ENCODE measurements around the gene FNDC10.

The FNDC10 gene

DNA sequence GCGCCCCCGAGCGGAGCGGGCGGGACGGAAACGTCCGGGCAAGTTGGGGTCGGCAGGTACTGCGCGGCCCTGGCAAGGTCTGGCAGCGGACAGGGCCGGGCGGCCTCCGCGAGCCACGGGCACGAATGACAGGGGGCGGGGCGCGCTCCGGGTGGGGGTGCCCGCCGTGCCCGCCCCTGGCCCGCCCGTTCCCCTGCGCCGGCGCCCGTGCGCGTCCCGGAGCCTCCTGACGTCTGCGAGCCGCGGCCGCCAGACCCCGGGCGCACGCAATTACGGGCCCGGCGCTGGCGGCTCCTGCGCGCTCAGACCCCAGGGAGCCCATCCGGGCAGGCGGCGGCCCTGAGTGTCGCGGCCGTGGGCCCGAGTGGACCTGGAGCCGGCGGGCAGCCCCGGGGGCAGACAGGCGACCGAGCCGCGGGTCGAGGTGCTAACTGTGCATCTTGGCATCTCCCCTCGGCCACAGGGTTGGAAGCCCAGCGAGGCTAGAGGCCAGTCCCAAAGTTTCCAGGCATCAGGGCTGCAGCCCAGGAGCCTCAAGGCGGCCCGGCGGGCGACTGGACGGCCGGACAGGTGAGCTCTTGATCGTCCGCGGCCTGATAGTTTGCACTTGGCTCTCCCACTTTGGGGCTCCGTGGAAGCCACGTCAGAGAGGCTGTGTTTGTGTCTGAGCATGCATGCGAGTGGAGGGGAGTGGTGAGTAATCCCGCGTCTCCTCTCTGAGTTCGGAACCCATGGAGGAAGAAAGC, 16.3 kb upstream of the FNDC10 start:
- DNase-seq (ENCODE audit: low spot score) = peak; percentile 38

DNA sequence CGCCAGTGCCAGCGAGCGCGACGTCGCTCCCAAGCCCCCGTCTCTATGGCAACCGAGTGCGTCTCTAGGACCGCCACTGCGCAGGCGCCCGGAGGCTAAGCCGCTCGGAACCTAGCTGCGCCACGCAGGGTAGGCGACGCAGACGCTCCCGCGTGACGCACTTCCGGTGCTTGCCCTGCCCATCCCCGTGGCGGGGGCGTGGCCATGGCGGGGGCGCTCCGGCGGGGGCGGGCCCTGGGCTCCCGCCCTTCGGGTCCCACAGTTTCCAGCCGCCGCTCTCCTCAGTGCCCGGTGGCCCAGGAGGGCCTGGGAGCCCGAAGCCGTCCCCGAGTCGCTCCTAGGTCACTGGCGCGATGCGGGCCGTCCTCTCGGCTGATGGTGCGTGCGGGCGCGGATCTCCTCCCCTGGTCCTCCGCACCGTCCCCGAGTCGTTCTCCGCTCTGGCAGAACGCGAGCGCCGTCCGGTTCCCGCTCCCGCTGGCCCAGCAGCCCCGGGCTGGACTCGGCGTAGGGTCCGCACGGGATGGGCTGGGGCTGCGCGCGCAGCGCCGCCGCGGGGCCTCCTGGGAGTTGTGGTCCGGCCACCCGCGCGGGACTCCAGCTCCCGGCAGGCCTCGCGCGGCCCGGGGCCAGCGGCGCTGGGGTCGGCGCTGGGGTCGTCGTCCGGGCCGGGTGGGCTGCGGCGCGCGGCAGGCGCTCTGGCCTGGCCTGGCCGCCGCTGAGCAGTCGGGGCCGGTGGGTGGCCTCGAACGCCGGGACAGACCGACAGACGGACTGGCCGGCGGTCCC, 15.5 kb upstream of the FNDC10 start, which contains the start of gene MIB2:
MIB2 (plus strand) TSS at position 245 of the 789 bp plus-strand sequence. CDS start 7,953 bp downstream, outside the sequence.
- DNase-seq (ENCODE audit: low spot score) = peak; percentile 98

DNA sequence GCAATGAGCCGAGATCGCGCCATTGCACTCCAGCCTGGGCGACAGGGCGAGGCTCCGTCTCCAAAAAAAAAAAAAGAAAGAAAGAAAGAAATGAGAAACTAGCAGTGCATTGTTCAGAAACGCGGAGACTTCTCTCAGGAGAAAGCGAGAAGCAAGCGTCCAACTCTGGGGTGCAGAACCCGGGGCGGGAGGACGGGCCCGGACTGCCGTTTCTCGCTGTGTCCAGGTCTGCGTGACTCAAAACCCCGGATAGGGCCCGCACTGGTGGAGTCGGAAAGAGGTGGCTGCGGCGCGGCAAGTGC, 15.0 kb upstream of the FNDC10 start:
- DNase-seq (ENCODE audit: low spot score) = no peak

DNA sequence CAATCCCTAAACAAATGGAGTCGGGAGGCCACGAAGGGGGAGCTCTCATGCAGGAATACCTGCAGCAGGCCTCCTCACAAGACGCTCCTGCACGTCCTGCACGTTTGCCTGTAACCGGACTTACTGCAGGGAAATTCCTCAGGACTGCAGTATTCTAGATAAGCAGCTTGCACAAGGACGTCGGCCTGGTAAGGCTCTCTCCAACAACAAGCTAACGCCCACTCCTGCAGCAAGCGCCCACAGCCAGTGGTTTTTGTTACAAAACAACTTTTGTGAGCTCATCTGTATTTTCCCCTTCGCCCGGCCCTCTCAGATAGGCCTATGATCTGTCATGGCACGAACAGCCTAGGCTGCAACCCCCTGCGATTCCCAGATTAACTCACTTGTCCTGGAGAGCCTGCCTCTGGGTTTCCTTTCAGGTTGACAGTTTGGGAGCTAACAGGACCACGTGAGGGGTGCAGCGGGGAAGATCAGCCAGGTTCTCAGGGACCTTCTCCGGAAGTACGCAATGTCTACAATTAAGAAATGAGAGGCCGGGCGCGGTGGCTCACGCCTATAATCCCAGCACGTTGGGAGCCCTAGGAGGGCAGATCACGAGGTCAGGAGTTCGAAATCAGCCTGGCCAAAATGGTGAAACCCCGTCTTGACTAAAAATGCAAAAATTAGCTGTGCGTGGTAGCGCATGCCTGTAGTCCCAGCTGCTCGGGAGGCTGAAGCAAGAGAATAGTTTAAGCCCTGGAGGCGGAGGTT, 14.4 kb upstream of the FNDC10 start:
- DNase-seq (ENCODE audit: low spot score) = peak; percentile 8

DNA sequence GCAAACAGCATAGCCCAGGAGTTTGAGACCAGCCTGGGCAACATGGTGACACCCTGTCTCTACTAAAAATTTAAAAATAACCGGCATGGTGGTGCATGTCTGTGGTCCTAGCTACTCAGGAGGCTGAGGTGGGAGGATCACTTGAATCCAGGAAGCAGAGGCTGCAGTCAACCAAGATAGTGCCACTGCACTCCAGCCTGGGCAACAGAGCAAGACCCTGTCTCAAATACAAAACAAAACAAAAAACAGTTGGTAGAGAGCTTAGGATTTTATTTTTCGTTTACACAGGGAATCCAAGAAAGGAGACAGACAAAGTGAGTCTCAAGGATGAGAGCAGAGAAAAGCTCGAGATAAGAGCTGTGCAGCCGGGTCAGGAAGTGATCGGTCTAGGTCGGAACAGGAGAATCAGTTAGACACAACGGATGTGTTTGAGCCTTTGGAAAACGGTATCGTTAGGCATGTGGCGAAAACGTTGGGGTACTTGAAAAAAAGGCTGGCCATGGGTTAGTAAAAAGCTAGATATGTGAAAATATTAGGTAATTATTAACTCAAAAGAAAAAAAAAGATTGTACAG, 13.7 kb upstream of the FNDC10 start:
- DNase-seq (ENCODE audit: low spot score) = no peak

DNA sequence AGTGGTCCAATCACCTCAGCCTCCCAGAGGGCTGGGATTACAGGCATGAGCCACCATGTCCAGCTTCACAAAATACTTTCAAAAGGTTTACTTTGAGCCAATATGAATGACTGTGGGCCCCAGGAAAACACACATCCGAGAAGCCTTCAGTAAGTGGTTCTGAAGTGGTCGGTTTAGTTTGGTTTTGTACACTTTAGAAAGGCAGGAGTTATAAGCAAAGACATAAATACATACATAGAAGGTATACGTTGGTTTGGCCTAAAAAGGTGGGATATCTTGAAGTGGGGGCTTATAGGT, 12.1 kb upstream of the FNDC10 start:
- DNase-seq (ENCODE audit: low spot score) = no peak

DNA sequence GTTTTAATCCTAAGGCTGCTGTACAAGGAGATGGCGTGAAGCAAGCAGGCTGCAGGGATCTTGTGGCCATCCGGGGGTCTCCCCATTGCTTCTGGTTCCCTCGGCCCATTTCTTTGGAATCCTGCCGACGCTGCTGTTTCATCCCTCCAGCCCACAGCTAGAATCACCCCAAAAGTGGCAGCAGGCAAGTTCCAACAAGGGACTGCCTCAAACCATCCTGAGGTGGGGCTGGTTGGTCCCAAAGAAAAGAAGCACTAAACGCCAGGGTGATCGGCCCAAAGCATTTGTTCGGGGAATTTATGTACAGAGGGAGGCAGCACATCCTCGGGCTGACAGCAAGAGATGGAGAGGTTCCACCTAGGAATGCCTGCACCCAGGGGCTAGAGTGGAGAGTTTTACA, 10.9 kb upstream of the FNDC10 start:
- no peak for DNase-seq (ENCODE audit: low spot score)

DNA sequence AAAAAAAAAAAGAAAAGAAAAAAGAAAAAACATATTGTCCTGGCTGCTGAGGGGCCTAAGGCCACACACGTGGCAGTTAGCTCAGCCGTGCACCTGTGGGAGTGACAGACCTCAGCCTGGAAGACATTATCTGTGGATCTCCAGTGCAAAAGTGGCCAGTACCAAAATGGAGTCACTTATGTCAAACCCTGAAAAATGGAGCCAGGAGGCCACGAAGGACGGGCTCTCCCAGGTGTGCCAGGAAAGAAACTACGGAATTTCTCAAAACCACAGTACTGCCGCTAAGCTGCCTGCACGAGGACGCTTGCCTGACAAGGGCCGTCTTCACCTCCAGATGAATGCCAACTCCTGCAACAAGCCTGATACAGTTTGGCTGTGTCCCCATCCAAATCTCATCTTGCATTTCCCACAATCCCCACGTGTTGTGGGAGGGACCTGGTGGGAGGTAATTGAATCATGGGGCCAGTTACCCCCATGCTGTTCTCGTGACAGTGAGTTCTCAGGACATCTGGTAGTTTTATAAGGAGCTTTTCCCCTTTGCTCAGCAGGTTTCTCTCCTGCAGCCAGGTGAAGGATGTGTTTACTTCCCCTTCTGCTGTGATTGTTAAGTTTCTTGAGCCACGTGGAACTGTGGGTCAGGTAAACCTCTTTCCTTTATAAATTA, 10.0 kb upstream of the FNDC10 start:
- DNase-seq (ENCODE audit: low spot score) = no peak

DNA sequence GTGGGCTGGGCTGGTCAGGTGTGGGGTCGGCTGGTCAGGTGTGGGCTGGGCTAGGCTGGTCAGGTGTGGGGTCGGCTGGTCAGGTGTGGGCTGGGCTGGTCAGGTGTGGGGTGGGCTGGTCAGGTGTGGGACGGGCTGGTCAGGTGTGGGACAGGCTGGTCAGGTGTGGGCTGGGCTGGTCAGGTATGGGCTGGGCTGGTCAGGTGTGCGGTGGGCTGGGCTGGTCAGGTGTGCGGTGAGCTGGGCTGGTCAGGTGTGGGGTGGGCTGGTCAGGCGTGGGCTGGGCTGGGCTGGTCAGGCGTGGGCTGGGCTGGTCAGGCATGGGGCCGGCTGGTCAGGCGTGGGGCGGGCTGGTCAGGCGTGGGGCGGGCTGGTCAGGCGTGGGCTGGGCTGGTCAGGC, 6.3 kb upstream of the FNDC10 start:
- DNase-seq (ENCODE audit: low spot score) = no peak

DNA sequence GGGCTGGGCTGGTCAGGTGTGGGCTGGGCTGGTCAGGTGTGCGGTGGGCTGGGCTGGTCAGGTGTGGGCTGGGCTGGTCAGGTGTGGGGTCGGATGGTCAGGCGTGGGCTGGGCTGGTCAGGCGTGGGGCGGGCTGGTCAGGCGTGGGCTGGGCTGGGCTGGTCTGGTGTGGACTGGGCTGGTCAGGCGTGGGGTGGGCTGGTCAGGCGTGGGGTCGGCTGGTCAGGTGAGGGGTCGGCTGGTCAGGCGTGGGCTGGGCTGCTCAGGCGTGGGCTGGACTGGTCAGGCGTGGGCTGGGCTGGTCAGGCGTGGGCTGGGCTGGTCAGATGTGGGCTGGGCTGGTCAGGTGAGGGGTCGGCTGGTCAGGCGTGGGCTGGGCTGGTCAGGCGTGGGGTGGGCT, 5.8 kb upstream of the FNDC10 start:
- no peak for DNase-seq (ENCODE audit: low spot score)

DNA sequence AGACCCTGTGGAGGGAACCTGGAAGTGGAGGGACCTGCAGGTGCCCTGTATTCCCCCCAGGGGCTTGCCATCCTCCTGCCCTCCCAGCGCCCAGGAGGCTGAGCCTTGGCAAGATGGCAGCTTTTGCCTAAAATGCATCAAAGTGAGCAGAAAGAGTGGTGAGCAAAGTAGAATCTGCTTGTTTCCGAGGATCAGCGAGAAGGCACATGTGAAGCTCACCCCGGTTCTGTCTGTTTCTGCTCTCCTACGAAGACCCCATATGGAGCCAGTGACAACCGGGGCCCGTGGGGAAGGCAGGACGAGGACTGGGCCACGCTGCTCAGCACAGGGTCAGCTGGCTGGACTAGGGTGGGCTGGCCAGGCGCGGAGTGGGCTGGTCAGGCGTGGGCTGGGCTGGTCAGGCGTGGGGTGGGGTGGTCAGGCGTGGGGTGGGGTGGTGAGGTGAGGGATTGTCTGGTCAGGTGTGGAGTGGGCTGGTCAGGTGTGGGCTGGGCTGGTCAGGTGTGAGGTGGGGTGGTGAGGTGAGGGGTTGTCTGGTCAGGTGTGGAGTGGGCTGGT, 5.2 kb upstream of the FNDC10 start:
- DNase-seq (ENCODE audit: low spot score) = no peak

DNA sequence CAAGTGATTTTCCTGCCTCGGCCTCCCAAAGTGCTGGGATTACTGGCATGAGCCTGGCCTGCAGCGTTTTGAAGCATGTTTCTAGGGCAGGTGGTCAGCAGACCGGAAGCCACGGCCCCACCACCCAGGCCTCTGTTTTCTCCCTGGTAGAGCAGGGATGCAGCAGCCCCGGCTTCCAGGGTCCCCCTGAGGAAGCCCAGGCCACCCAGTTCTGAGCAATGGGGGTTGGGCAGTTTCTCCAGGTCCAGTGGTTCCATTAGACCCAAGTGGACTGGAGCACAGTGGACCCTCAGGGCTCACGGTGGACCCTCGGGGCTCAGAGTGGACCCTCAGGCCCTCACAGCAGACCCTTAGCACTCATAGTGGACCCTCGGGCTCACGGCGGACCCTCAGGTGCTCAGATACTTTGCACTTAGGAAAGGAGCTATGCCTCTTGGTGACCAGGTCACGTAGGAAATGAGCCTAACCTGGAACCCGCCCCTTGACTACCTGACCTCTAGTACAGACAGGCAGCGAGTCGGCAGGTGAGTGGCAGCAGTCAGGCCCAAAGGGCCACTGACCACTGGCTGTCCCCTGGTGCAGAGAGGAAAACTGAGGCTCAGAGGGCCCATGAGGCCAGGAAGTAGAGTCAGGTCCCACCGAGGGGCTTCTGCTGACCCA, 4.6 kb upstream of the FNDC10 start:
- DNase-seq (ENCODE audit: low spot score) = no peak

DNA sequence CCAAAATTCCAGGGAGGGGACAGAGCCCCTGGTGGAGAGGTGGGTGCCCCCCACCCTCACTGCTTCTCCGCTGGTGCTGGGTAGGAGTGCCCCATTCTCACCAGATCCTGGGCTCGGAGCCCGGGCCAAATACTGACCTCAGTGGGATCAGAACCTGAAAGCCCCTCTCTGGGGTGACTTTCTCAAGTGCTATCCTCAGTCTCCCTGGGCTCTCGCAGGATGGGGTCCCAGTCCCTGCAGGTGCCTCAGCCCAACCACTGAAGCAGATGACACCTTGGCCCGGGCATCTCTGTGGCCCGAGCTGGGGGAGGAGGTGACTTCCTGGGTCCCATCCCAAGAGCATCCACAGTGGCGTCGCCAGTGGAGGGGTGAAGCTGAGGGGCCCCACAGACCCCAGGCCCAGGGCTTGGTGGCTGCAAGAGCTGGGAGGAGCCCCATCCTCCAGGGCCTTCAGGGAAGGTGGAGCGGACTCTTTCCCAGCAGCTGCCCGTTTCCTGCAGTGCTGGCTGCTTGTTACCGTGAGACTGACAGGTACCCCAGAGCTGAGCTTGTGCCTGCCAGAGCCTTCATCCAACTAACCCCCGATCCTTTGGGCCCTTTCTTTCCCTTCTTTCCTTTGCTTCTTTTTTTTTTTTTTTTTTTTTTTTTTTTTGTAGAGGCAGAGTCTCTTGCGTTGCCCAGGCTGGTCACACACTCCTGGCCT, 3.9 kb upstream of the FNDC10 start:
- DNase-seq (ENCODE audit: low spot score) = no peak

DNA sequence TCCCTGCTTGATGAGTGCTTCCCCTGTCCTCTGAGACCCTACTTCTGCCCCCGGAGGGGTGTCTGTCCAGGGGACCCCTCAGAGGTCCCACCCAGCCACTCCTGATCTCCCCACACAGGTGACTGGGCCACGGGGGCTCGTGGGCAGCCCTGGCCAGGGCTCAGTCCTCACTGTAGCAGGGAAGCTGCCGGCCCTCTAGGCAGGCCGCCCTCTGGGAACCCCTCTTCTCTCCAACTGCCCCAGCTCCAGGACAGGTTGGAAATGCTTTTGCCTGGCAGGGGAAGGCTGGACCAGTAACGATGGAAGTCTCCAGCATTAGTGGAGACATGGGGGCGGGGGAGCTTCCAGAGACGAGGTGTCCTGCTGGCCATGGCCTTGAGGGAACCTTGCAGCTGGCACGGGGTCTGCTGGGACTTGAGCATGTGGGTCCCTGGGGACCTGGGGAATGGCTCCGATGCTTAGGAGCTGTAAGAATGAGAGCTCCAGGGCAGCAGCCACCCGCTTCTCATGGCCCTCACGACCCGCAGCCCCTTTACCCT, 3.1 kb upstream of the FNDC10 start:
- no peak for DNase-seq (ENCODE audit: low spot score)

DNA sequence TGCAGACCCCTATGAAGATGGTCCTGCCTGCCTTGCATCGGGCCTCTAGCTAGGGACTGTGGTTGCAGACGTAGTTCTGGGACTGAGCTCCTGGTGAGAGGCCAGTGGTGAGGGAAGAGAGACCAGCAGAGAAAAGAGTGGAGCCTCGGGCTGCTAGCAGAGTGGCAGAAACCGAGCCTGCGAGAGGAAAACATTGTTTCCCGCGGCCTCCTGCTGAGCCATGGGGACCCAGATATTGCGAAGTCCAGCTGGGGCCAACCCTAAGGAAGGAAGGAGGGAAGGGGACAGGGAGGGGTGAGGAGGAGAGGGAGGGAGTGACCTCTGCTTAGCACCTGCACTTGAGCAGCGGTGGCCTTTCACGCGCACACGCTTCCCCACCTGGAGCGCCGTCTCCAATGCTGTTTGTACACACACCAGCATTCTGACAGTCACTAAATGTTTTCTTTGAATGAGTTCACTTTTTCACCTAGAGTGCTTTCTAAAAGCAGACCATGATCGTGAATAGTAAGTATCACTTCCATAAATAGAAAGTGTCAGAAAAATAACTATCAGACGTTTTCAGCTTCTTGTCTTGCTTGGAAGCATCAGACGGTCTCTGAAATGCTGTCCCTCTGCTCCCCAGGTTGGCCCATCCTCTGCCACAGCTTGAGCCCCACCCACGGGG, 2.5 kb upstream of the FNDC10 start:
- DNase-seq (ENCODE audit: low spot score) = no peak

DNA sequence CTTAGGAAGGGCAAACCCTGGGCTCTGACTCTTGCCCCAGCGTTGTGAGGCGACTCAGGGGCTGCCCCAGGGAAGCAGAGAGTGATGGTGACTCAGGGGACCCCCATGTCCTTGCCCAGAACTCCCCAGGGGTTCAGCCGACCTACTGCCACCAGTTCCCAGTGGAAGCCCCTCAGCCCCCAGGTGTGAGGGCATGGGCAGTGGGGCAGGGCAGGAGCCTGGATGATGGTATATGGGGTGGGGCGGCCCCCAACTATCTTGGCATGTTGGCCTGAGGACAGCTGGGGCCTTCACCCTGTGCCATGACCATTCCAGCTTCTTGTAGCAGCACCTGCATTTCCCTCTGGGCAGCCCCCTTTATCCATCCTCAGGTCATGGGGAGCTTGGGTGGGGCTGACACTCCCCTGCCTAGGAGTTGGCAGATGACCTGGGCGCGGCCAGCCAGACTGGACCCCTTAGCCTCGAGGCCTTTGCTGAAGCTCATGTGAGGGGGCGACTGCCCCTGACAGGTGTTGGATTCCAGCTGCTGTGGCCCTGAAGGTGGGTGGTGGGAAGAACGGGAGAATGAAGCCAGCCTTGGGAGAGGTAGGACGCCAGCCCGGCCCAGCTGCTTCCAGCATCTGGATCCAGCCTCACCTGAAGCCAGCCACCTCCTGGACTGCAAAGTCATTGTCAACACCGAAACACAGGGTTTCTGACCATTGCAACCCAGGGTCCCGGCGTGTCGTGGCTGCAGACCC, 1.8 kb upstream of the FNDC10 start:
- DNase-seq (ENCODE audit: low spot score) = no peak

DNA sequence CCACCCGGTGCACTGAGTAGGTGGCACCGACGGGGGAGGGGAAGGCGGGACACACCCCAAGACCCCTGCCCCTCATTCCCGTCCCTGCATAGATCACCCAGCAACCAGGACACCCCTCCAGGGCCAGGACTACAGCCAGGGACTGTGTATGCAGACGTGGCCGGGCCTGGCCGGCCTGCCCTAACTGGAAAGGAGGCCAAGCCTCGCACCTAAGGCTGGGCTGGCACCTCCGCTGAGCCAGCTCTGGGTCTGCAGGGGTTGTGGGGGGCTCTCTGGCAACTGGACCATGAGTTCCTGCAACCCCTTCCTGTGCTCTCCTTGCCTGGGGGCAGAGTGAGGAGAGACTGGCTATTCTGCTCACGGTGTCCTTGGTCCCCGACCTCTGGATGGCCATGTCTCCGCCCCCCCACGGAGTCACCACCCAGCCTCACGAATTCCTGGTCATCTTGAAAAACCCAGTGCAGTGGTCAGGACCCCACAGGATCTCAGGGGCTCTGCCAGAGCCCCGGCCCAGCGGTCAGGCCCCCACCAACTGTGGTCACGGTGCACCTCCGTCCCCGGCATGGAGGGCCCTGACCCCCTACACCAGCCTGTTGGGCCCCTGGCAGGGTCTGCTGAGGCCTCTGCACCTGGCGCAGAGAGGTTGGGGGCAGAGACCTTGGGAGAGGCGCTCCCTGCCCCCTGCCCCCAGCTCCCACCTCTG, 1.1 kb upstream of the FNDC10 start:
- DNase-seq (ENCODE audit: low spot score) = no peak
